ENCODE results near the gene ZNF358.

DNA sequence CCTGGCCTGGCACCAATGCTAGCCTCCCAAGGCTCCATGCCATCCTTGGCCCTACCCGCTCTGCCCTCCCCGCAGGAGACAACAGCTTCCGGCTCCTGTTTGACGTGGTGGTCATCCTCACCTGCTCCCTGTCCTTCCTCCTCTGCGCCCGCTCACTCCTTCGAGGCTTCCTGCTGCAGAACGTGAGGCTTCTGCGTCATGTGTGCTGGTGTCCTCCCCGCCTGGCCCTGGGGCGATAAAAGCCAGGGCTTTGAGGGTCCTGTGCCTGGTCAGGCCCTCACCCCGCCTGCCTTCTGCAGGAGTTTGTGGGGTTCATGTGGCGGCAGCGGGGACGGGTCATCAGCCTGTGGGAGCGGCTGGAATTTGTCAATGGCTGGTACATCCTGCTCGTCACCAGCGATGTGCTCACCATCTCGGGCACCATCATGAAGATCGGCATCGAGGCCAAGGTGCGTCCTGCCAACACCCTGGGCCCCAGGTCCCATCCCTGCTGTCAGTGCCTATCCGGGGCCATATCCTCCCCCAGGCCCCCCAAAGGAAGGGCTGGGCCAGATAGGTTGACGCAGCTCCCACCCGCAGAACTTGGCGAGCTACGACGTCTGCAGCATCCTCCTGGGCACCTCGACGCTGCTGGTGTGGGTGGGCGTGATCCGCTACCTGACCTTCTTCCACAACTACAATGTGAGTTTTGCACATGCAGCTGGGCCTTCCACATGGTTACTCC is 12.8 kb downstream of the ZNF358 start:
- TF ChIP-seq, protein P1, sequence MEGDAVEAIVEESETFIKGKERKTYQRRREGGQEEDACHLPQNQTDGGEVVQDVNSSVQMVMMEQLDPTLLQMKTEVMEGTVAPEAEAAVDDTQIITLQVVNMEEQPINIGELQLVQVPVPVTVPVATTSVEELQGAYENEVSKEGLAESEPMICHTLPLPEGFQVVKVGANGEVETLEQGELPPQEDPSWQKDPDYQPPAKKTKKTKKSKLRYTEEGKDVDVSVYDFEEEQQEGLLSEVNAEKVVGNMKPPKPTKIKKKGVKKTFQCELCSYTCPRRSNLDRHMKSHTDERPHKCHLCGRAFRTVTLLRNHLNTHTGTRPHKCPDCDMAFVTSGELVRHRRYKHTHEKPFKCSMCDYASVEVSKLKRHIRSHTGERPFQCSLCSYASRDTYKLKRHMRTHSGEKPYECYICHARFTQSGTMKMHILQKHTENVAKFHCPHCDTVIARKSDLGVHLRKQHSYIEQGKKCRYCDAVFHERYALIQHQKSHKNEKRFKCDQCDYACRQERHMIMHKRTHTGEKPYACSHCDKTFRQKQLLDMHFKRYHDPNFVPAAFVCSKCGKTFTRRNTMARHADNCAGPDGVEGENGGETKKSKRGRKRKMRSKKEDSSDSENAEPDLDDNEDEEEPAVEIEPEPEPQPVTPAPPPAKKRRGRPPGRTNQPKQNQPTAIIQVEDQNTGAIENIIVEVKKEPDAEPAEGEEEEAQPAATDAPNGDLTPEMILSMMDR (IDR thresholded peaks at IDR 0.05; ENCODE audit: low read length), result no peak
- TF ChIP-seq EZH2 (IDR thresholded peaks at IDR 0.05; ENCODE audit: borderline replicate concordance, low read length), result no peak
